Kidney tubule cell (primary cell): Measurements from ENCODE around the gene FABP2.
"Not testable (repeated sequence)": the region's sequence is repeated elsewhere in the genome, so short reads cannot be mapped to it uniquely, and the experiment has no call there.

Source experiments
- DNase-seq: peaks from one replicate; pipeline ENCODE4 v3.0.0-alpha.2; 2018; ENCODE audit warnings: low spot score

FABP2 gene

GRCh38 chr4:119321921-119322687, at the start of gene FABP2:
Gene FABP2 (minus strand): TSS chr4:119322138. CDS start chr4:119322102, 36 bp downstream.
- DNase-seq = no peak

- DNase-seq = not testable (repeated sequence)
Observed at GRCh38 chr4:119370951-119371683, 49.2 kb upstream of the FABP2 start.

GRCh38 chr4:119370392-119370791, 48.5 kb upstream of the FABP2 start:
- peak; percentile 93 for DNase-seq

- DNase-seq = not testable (repeated sequence)
Observed at GRCh38 chr4:119366802-119367201, 44.9 kb upstream of the FABP2 start.

GRCh38 chr4:119364203-119364602, 42.3 kb upstream of the FABP2 start:
- not testable (repeated sequence) for DNase-seq

- DNase-seq = not testable (repeated sequence)
Observed at GRCh38 chr4:119363372-119363771, 41.4 kb upstream of the FABP2 start.

- not testable (repeated sequence) for DNase-seq
Observed at GRCh38 chr4:119362413-119362812, 40.5 kb upstream of the FABP2 start.

- not testable (repeated sequence) for DNase-seq
Observed at GRCh38 chr4:119359873-119360272, 37.9 kb upstream of the FABP2 start.

- DNase-seq = not testable (repeated sequence)
Observed at GRCh38 chr4:119356796-119357195, 34.9 kb upstream of the FABP2 start.

- DNase-seq = not testable (repeated sequence)
Observed at GRCh38 chr4:119356041-119356440, 34.1 kb upstream of the FABP2 start.

GRCh38 chr4:119353364-119353763, 31.4 kb upstream of the FABP2 start:
- not testable (repeated sequence) for DNase-seq

- not testable (repeated sequence) for DNase-seq
Observed at GRCh38 chr4:119348169-119348568, 26.2 kb upstream of the FABP2 start.

- DNase-seq = not testable (repeated sequence)
Observed at GRCh38 chr4:119343293-119343692, 21.4 kb upstream of the FABP2 start.

GRCh38 chr4:119339895-119340294, 18.0 kb upstream of the FABP2 start:
- not testable (repeated sequence) for DNase-seq

- peak; percentile 41 for DNase-seq
Observed at GRCh38 chr4:119337010-119337409, 15.1 kb upstream of the FABP2 start.

GRCh38 chr4:119336332-119336979, 14.5 kb upstream of the FABP2 start:
- not testable (repeated sequence) for DNase-seq

GRCh38 chr4:119329835-119330620, 8.1 kb upstream of the FABP2 start:
- no peak for DNase-seq

GRCh38 chr4:119328695-119329094, 6.8 kb upstream of the FABP2 start:
- DNase-seq = no peak

- DNase-seq = no peak
Observed at GRCh38 chr4:119317990-119318389, 3.9 kb downstream of the FABP2 start.

GRCh38 chr4:119315036-119315435, 6.9 kb downstream of the FABP2 start:
- DNase-seq = no peak

GRCh38 chr4:119314356-119314755, 7.6 kb downstream of the FABP2 start:
- peak; percentile 63 for DNase-seq

- DNase-seq = no peak
Observed at GRCh38 chr4:119313237-119313636, 8.7 kb downstream of the FABP2 start.
